ENCODE measurements around the gene PLTP.

Gene PLTP

GRCh38 chr20:45948742-45949541 lies 37.0 kb upstream of the PLTP start:
- no peak for TF ChIP-seq CTCF (IDR thresholded peaks at IDR 0.05; ENCODE audit: control extremely low read depth, extremely low read depth, low read depth, missing control alignments)
- DNase-seq (ENCODE audit: extremely low spot score), result no peak
- ChIA-PET POLR2A (interaction anchor here (1.1 to 2.3 kb wide), 4 partner anchors 8 to 21 kb away, joined by 3 to 11 read pairs (median 4); partner anchors contain the start of gene PCIF1), CTCF (interaction anchor here (0.9 to 5.0 kb wide), 8 partner anchors 8 to 150 kb away, joined by 3 to 36 read pairs (median 4); no protein-coding TSS in a partner anchor)

- ChIA-PET CTCF (interaction anchor here (0.9 to 5.0 kb wide), 4 partner anchors 8 to 22 kb away, joined by 3 to 36 read pairs (median 18); no protein-coding TSS in a partner anchor), POLR2A (interaction anchor here (1.3 to 2.3 kb wide), 3 partner anchors 9 to 21 kb away, joined by 3 to 11 read pairs (median 5); partner anchors contain the start of gene PCIF1)
- DNase-seq (ENCODE audit: extremely low spot score), result no peak
- TF ChIP-seq CTCF (IDR thresholded peaks at IDR 0.05; ENCODE audit: control extremely low read depth, extremely low read depth, low read depth, missing control alignments), result no peak
These were observed 36.3 kb upstream of the PLTP start for GRCh38 chr20:45948261-45948733.

- POLR2A ChIA-PET, result interaction anchor here (0.8 to 1.3 kb wide), 2 partner anchors 10 kb away, joined by 3 to 4 read pairs; no protein-coding TSS in a partner anchor
- DNase-seq (ENCODE audit: extremely low spot score), result no peak
- CTCF ChIA-PET, result interaction anchor here (4.8 to 5.0 kb wide), 2 partner anchors 13 to 23 kb away, joined by 33 to 36 read pairs; no protein-coding TSS in a partner anchor
These were observed 35.3 kb upstream of the PLTP start for GRCh38 chr20:45947110-45947866.

GRCh38 chr20:45946149-45946970 lies 34.4 kb upstream of the PLTP start:
- POLR2A ChIA-PET, result interaction anchor here (0.6 to 0.8 kb wide), 2 partner anchors 9 to 107 kb away, joined by 3 to 4 read pairs; no protein-coding TSS in a partner anchor
- TF ChIP-seq CTCF (IDR thresholded peaks at IDR 0.05; ENCODE audit: control extremely low read depth, extremely low read depth, low read depth, missing control alignments), result no peak
- no peak for DNase-seq (ENCODE audit: extremely low spot score)
- CTCF ChIA-PET, result interaction anchor here (1.1 to 5.0 kb wide), 3 partner anchors 9 to 24 kb away, joined by 3 to 33 read pairs (median 7); no protein-coding TSS in a partner anchor

More at GRCh38 chr20:45947110-45947866, 35.3 kb upstream of the PLTP start:
- TF ChIP-seq CTCF (IDR thresholded peaks at IDR 0.05; ENCODE audit: control extremely low read depth, extremely low read depth, low read depth, missing control alignments), result no peak

GRCh38 chr20:45945678-45946148 lies 33.8 kb upstream of the PLTP start:
- ChIA-PET CTCF (interaction anchor here (1.1 to 5.0 kb wide), 4 partner anchors 9 to 41 kb away, joined by 3 to 33 read pairs (median 8); no protein-coding TSS in a partner anchor), POLR2A (no interaction called here)
- TF ChIP-seq CTCF (IDR thresholded peaks at IDR 0.05; ENCODE audit: control extremely low read depth, extremely low read depth, low read depth, missing control alignments), result no peak
- DNase-seq (ENCODE audit: extremely low spot score), result no peak

Measured in GM10248 (cell line).